ENCODE data around the gene TCF20.

The TCF20 gene

DNA sequence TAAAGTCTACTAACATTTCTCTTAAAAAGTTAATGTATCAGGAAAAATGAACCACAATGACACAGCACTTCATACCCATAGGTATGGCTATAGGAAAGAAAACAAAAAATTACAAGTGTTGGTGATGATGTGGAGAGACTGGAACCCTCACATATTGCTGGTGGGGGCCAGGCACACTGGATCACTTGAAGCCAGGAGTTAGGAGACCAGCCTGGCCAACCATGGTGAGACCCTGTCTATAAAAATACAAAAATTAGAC is 26.7 kb downstream of the TCF20 start:
- no peak overlapping the region for H3K27ac ChIP-seq
- H2AFZ ChIP-seq (ENCODE audit: low read depth) = no peak overlapping the region
- H3K27me3 ChIP-seq (ENCODE audit: insufficient read depth, low read depth) = no peaks in the 10 kb centered on the region
- H3K9ac ChIP-seq = no peak overlapping the region
- peaks cover 3% of the 10 kb centered on the region; the same call in 1 of the 2 replicates for H4K20me1 ChIP-seq (ENCODE audit: insufficient read depth)
- peaks cover 9% of the 10 kb centered on the region for H3K4me1 ChIP-seq (ENCODE audit: low read depth, poor library complexity, severe bottlenecking)
- H3K79me2 ChIP-seq (ENCODE audit: insufficient read depth, low read depth) = peaks cover 84% of the 10 kb centered on the region
- no peaks in the 10 kb centered on the region for H3K36me3 ChIP-seq (ENCODE audit: insufficient read depth)
- H3K4me3 ChIP-seq (IDR thresholded peaks at IDR 0.05; ENCODE audit: insufficient read depth, low read depth, low read length) = no peak overlapping the region
- H3K4me2 ChIP-seq = no peak overlapping the region
- TF ChIP-seq, protein P1, sequence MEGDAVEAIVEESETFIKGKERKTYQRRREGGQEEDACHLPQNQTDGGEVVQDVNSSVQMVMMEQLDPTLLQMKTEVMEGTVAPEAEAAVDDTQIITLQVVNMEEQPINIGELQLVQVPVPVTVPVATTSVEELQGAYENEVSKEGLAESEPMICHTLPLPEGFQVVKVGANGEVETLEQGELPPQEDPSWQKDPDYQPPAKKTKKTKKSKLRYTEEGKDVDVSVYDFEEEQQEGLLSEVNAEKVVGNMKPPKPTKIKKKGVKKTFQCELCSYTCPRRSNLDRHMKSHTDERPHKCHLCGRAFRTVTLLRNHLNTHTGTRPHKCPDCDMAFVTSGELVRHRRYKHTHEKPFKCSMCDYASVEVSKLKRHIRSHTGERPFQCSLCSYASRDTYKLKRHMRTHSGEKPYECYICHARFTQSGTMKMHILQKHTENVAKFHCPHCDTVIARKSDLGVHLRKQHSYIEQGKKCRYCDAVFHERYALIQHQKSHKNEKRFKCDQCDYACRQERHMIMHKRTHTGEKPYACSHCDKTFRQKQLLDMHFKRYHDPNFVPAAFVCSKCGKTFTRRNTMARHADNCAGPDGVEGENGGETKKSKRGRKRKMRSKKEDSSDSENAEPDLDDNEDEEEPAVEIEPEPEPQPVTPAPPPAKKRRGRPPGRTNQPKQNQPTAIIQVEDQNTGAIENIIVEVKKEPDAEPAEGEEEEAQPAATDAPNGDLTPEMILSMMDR (conservative IDR thresholded peaks at IDR 0.05; ENCODE audit: low read depth, low read length) = no peak

DNA sequence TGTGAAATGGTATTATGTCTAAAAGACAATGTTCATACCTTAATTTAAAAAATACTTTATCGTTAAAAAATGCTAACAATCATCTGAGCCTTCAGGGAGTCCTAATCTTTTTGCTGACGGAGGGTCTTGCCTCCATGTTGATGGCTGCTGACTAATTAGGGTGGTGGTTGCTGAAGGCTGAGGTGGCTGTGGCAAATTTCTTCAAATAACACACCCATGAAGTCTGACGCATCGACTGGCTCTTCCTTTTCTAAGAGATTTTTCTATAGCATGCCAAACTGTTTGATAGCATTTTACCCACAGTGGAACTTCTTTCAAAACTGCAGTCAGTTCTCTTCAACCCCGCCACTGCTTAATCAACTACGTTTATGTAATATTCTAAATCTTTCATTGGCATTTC is 33.6 kb downstream of the TCF20 start:
- no peak overlapping the region for H3K4me2 ChIP-seq
- H3K79me2 ChIP-seq (ENCODE audit: insufficient read depth, low read depth) = peaks cover 88% of the 10 kb centered on the region
- TF ChIP-seq, protein P1 (conservative IDR thresholded peaks at IDR 0.05; ENCODE audit: low read depth, low read length) = no peak
- no peak overlapping the region for H3K4me3 ChIP-seq (IDR thresholded peaks at IDR 0.05; ENCODE audit: insufficient read depth, low read depth, low read length)
- H3K36me3 ChIP-seq (ENCODE audit: insufficient read depth) = no peaks in the 10 kb centered on the region
- H3K4me1 ChIP-seq (ENCODE audit: low read depth, poor library complexity, severe bottlenecking) = peaks cover 8% of the 10 kb centered on the region
- H4K20me1 ChIP-seq (ENCODE audit: insufficient read depth) = peaks cover 6% of the 10 kb centered on the region; the same call in 1 of the 2 replicates
- no peak overlapping the region for H2AFZ ChIP-seq (ENCODE audit: low read depth)
- no peaks in the 10 kb centered on the region for H3K27me3 ChIP-seq (ENCODE audit: insufficient read depth, low read depth)
- no peak overlapping the region for H3K27ac ChIP-seq
- H3K9ac ChIP-seq = no peak overlapping the region

DNA sequence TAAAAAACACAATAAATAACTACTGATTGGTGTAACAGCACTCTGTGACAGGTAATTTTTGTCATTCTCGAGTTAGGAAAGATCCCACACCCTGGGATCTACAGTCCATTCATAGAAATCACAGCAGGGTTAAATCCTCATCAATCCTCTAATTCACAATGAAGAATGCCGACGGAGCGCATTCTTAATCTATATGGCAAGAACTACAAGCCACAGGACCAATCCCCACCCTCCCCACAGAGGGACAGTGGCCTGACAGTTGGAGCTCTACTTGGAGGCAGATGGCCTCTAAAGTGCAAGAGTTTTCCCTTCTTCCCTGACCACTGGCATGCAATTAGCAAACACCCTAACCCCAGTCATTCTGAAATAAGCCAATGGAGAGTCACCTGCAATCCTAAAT is 34.2 kb downstream of the TCF20 start:
- no peak overlapping the region for H3K9ac ChIP-seq
- no peak overlapping the region for H2AFZ ChIP-seq (ENCODE audit: low read depth)
- H4K20me1 ChIP-seq (ENCODE audit: insufficient read depth) = peaks cover 6% of the 10 kb centered on the region; the same call in 1 of the 2 replicates
- H3K36me3 ChIP-seq (ENCODE audit: insufficient read depth) = no peaks in the 10 kb centered on the region
- TF ChIP-seq, protein P1 (conservative IDR thresholded peaks at IDR 0.05; ENCODE audit: low read depth, low read length) = no peak
- H3K4me1 ChIP-seq (ENCODE audit: low read depth, poor library complexity, severe bottlenecking) = peaks cover 8% of the 10 kb centered on the region
- H3K79me2 ChIP-seq (ENCODE audit: insufficient read depth, low read depth) = peaks cover 82% of the 10 kb centered on the region
- H3K4me3 ChIP-seq (IDR thresholded peaks at IDR 0.05; ENCODE audit: insufficient read depth, low read depth, low read length) = no peak overlapping the region
- H3K27ac ChIP-seq = no peak overlapping the region
- H3K27me3 ChIP-seq (ENCODE audit: insufficient read depth, low read depth) = no peaks in the 10 kb centered on the region
- H3K4me2 ChIP-seq = no peak overlapping the region

DNA sequence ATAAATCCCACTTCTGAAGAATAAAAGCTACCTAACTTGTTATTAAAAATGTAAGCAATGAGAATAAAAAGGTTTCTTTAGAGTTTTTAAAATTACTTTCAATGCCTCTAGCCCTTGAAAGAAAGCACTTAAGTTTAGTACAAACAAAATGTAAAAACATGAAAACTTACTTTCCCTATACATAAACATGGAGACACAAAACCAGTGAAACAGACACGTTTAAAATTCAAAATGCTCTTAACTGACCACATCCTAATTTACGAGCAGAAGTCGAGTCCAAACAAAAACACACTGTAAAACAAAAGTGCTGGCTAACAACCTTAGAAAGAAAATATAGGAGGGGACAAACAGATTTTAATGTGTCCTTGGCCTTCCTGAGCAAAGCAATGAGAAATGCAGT is 36.6 kb downstream of the TCF20 start:
- H3K4me3 ChIP-seq (IDR thresholded peaks at IDR 0.05; ENCODE audit: insufficient read depth, low read depth, low read length) = no peak overlapping the region
- no peaks in the 10 kb centered on the region for H3K27me3 ChIP-seq (ENCODE audit: insufficient read depth, low read depth)

More for the DNA sequence above, 36.6 kb downstream of the TCF20 start:
- TF ChIP-seq, protein P1 (conservative IDR thresholded peaks at IDR 0.05; ENCODE audit: low read depth, low read length) = no peak
- Histone ChIP-seq H3K9ac (no peak overlapping the region), H3K4me2 (no peak overlapping the region), H4K20me1 (ENCODE audit: insufficient read depth) (0 out of 2 replicates have a peak, but pooled peaks cover 8% of the 10 kb centered on the region), H3K27ac (no peak overlapping the region), H3K36me3 (ENCODE audit: insufficient read depth) (no peaks in the 10 kb centered on the region), H3K79me2 (ENCODE audit: insufficient read depth, low read depth) (peaks cover 81% of the 10 kb centered on the region; the same call in 1 of the 2 replicates), H3K4me1 (ENCODE audit: low read depth, poor library complexity, severe bottlenecking) (peaks cover 8% of the 10 kb centered on the region), H2AFZ (ENCODE audit: low read depth) (no peak overlapping the region)

All from KMS-11 (cell line).